ENCODE data around the gene PRKN. TPM values are rescaled to one million over a fixed set of nuclear protein-coding genes. Genes with fewer than 3 reads are reported as not detected.

The PRKN gene
- total and polyA plus RNA-seq, 5 donors from 2014 or later: 0.24 to 3.7 (median 2.5) TPM

DNA sequence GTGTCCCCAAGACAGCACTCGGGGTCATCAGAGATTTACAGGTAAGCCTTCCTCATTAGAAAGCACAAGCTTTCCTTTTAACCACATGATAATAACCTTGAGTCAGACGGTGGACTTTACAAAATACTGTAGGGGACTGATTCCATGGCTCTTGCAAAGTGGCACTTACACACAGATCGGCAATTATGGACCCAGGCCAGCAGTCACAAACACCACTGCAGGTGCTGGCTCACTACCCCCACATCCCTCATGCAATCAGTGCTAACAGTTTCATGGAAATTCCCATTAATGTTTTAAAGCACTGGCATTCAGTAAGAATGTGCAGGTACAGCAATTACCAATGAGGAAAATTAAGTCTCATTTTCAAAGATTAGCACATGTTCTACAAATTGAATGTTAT lies 516.5 kb downstream of the PRKN start:
- no peaks in the 10 kb centered on the region for H3K27me3 ChIP-seq (ENCODE audit: control insufficient read depth, insufficient read depth, low read length)
- Mint-ChIP-seq H3K36me3 (no peaks in the 10 kb centered on the region), H3K27me3 (no peaks in the 10 kb centered on the region)

DNA sequence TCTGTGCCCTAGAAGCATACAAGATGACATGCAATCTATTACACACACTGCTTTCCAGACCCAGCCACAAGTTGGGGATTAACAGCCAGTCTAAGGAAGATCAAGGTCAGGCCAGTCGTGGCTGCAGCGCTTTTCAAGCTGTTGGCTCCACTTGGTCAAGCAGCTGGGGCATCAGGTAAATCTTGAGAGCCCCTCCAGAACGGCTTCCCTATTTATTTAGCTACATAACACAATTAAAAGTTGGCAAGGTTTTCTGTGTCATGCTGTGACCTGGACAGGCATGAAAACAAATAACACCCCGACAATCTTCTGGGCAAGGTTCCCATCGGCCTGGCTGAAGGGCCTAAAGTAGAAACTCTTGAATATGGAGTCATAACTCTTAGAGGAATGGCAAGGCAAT lies 524.3 kb downstream of the PRKN start:
- ATAC-seq (ENCODE audit: low read depth in 2 of 2) (no peak), DNase-seq (no peak)
- Histone ChIP-seq H3K4me1 (ENCODE audit: control insufficient read depth, insufficient read depth, low read length, poor library complexity, severe bottlenecking) (no peaks in the 10 kb centered on the region), H3K9me3 (ENCODE audit: control insufficient read depth in 2 of 2, low read length in 2 of 2) (no peaks in the 10 kb centered on the region), H3K27me3 (ENCODE audit: control insufficient read depth, insufficient read depth, low read length) (no peaks in the 10 kb centered on the region), H3K27ac (ENCODE audit: insufficient read depth, low read length, poor library complexity, severe bottlenecking) (no peak overlapping the region), H3K4me3 (ENCODE audit: low read depth, low read length) (no peak overlapping the region), H3K36me3 (ENCODE audit: control insufficient read depth, insufficient read depth, low read length) (no peaks in the 10 kb centered on the region)
- H3K36me3 Mint-ChIP-seq: no peaks in the 10 kb centered on the region
- no peak overlapping the region for H3K27ac Mint-ChIP-seq
- peaks cover 0 to 2% (median 0%) of the 10 kb centered on the region in 4 donors for H3K4me1 Mint-ChIP-seq
- H3K27me3 Mint-ChIP-seq: no peaks in the 10 kb centered on the region
- H3K9me3 Mint-ChIP-seq: peaks cover 0 to 5% (median 4%) of the 10 kb centered on the region in 7 donors
- no peak overlapping the region for H3K4me3 Mint-ChIP-seq

More for the DNA sequence above, 516.5 kb downstream of the PRKN start:
- H3K9me3 ChIP-seq (ENCODE audit: control insufficient read depth in 2 of 2, low read length in 2 of 2): no peaks in the 10 kb centered on the region
- no peaks in the 10 kb centered on the region for H3K36me3 ChIP-seq (ENCODE audit: control insufficient read depth, insufficient read depth, low read length)
- ATAC-seq (ENCODE audit: low read depth in 2 of 2) (no peak), DNase-seq (no peak)
- H3K9me3 Mint-ChIP-seq: peaks cover 0 to 8% (median 2%) of the 10 kb centered on the region in 7 donors
- H3K4me3 ChIP-seq (ENCODE audit: low read depth, low read length): no peak overlapping the region
- H3K4me1 Mint-ChIP-seq: peaks cover 0 to 2% (median 0%) of the 10 kb centered on the region in 4 donors
- H3K27ac ChIP-seq (ENCODE audit: insufficient read depth, low read length, poor library complexity, severe bottlenecking): no peak overlapping the region
- no peak overlapping the region for H3K4me3 Mint-ChIP-seq
- no peaks in the 10 kb centered on the region for H3K4me1 ChIP-seq (ENCODE audit: control insufficient read depth, insufficient read depth, low read length, poor library complexity, severe bottlenecking)
- H3K27ac Mint-ChIP-seq: no peak overlapping the region

DNA sequence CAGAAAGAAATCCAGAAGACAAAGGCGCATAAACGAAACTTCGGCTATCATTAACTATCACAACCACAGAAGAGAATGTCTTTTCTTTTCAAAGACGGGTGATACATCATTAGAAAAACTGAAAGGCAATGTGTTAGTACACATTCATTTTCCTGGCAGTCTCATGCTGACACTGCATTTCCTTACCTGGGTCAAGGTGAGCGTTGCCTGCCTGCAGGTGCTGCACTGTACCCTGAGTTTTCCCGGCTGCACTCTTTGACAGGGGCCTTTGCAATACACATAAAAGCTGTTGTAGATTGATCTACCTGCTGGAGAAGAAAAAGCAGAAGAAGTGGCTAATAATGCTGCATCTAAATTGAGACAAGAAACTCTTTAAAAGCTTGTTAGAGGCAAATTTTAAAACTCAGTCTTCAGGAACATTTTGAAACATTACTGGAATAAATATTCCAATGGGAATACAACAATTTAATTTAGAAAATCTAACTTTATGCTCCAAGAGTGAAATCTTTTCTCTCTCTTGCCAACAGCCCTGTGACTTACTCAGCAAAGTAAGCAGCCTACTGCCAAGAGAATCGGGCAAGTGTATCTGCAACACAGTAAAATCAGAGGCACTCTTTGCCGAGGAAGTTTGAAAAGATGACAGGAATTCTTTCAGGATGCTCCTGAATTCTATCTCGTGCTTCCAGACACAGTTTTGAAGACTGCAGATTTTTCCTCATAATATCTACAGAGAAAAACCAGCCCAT lies 526.4 kb downstream of the PRKN start:
- no peaks in the 10 kb centered on the region for H3K36me3 ChIP-seq (ENCODE audit: control insufficient read depth, insufficient read depth, low read length)
- no peaks in the 10 kb centered on the region for H3K27me3 Mint-ChIP-seq
- ATAC-seq (ENCODE audit: low read depth in 2 of 2): no peak
- no peak for DNase-seq
- no peaks in the 10 kb centered on the region for H3K9me3 ChIP-seq (ENCODE audit: control insufficient read depth in 2 of 2, low read length in 2 of 2)
- H3K27ac Mint-ChIP-seq: no peak overlapping the region
- H3K27me3 ChIP-seq (ENCODE audit: control insufficient read depth, insufficient read depth, low read length): no peaks in the 10 kb centered on the region
- peaks cover 0 to 5% (median 3%) of the 10 kb centered on the region in 7 donors for H3K9me3 Mint-ChIP-seq
- H3K4me3 ChIP-seq (ENCODE audit: low read depth, low read length): no peak overlapping the region
- no peak overlapping the region for H3K27ac ChIP-seq (ENCODE audit: insufficient read depth, low read length, poor library complexity, severe bottlenecking)
- H3K36me3 Mint-ChIP-seq: no peaks in the 10 kb centered on the region
- no peaks in the 10 kb centered on the region for H3K4me1 ChIP-seq (ENCODE audit: control insufficient read depth, insufficient read depth, low read length, poor library complexity, severe bottlenecking)
- H3K4me1 Mint-ChIP-seq: no peaks in the 10 kb centered on the region
- no peak overlapping the region for H3K4me3 Mint-ChIP-seq

DNA sequence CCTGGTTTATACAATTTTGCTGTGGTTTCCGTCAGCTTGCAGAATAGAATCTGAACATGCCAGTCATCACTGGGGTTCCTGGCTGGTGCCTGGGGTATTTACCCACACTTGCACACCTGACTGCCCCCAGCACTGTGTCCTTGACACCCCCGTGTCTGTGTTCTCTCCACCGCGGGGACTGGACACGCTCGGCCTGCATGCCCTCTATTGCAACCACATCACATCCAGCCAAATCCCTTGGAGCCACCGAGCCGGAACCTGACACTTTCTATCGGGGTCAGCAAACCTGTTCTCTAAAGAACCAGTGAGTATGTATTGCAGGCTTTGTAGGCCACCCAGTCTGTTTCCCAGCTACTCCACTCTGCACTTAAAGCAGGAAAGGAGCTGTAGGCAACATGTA lies 527.5 kb downstream of the PRKN start:
- Histone ChIP-seq H3K9me3 (ENCODE audit: control insufficient read depth in 2 of 2, low read length in 2 of 2) (no peaks in the 10 kb centered on the region), H3K4me1 (ENCODE audit: control insufficient read depth, insufficient read depth, low read length, poor library complexity, severe bottlenecking) (no peaks in the 10 kb centered on the region), H3K27me3 (ENCODE audit: control insufficient read depth, insufficient read depth, low read length) (no peaks in the 10 kb centered on the region), H3K4me3 (ENCODE audit: low read depth, low read length) (no peak overlapping the region), H3K36me3 (ENCODE audit: control insufficient read depth, insufficient read depth, low read length) (no peaks in the 10 kb centered on the region), H3K27ac (ENCODE audit: insufficient read depth, low read length, poor library complexity, severe bottlenecking) (no peak overlapping the region)
- DNase-seq: no peak
- Mint-ChIP-seq H3K9me3 (peaks cover 0 to 4% (median 1%) of the 10 kb centered on the region in 7 donors), H3K4me1 (no peaks in the 10 kb centered on the region), H3K36me3 (no peaks in the 10 kb centered on the region), H3K27ac (no peak overlapping the region), H3K4me3 (no peak overlapping the region), H3K27me3 (no peaks in the 10 kb centered on the region)
- no peak for ATAC-seq (ENCODE audit: low read depth in 2 of 2)

DNA sequence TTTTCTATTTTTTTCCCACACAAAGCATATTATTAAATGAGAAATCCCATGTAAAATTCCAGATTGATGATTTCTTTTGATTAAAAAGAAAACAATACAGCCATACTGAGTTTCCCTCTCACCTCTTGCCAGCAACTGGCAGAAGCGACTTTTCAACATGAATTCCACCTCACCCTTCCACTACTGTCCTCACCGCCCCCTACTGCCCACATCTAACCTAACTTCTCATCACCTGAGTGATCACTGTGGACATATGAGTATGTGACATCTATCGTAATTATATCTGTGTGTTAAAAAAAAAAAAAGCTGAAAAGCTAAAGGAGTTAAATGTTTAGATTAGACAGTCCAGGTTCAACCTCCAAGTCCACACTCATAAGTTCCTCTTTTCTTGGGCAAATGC lies 528.6 kb downstream of the PRKN start:
- H3K27me3 ChIP-seq (ENCODE audit: control insufficient read depth, insufficient read depth, low read length): no peaks in the 10 kb centered on the region
- Mint-ChIP-seq H3K4me1 (no peaks in the 10 kb centered on the region), H3K36me3 (no peaks in the 10 kb centered on the region), H3K27ac (no peak overlapping the region), H3K27me3 (no peaks in the 10 kb centered on the region), H3K9me3 (peaks cover 0 to 4% (median 0%) of the 10 kb centered on the region in 7 donors), H3K4me3 (no peak overlapping the region)
- no peak overlapping the region for H3K4me3 ChIP-seq (ENCODE audit: low read depth, low read length)
- DNase-seq (no peak), ATAC-seq (ENCODE audit: low read depth in 2 of 2) (no peak)
- no peaks in the 10 kb centered on the region for H3K9me3 ChIP-seq (ENCODE audit: control insufficient read depth in 2 of 2, low read length in 2 of 2)
- H3K27ac ChIP-seq (ENCODE audit: insufficient read depth, low read length, poor library complexity, severe bottlenecking): no peak overlapping the region
- no peaks in the 10 kb centered on the region for H3K4me1 ChIP-seq (ENCODE audit: control insufficient read depth, insufficient read depth, low read length, poor library complexity, severe bottlenecking)
- H3K36me3 ChIP-seq (ENCODE audit: control insufficient read depth, insufficient read depth, low read length): no peaks in the 10 kb centered on the region

DNA sequence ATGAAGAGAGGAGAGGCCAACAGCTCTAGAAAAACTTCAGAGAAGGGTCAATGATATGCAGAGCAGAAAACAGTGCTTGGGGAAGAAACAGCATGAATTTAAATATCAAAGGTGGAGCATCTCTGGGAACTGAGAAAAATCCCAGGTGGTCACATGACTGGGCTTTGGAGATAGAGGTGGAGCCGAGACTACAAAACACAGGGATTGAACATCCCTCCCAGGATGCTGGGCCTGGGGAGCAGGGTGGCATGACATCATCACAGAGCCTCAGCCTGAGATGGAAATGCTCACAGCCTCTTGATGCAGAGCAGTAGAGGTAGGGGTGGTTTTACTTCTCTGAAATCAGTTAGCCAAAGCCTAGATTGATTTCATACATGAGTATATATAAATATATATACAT lies 529.5 kb downstream of the PRKN start:
- no peaks in the 10 kb centered on the region for H3K27me3 Mint-ChIP-seq
- Histone ChIP-seq H3K27ac (ENCODE audit: insufficient read depth, low read length, poor library complexity, severe bottlenecking) (no peak overlapping the region), H3K9me3 (ENCODE audit: control insufficient read depth in 2 of 2, low read length in 2 of 2) (no peaks in the 10 kb centered on the region), H3K4me1 (ENCODE audit: control insufficient read depth, insufficient read depth, low read length, poor library complexity, severe bottlenecking) (no peaks in the 10 kb centered on the region), H3K36me3 (ENCODE audit: control insufficient read depth, insufficient read depth, low read length) (no peaks in the 10 kb centered on the region), H3K27me3 (ENCODE audit: control insufficient read depth, insufficient read depth, low read length) (no peaks in the 10 kb centered on the region), H3K4me3 (ENCODE audit: low read depth, low read length) (no peak overlapping the region)
- no peak overlapping the region for H3K4me3 Mint-ChIP-seq
- H3K4me1 Mint-ChIP-seq: no peaks in the 10 kb centered on the region
- no peak overlapping the region for H3K27ac Mint-ChIP-seq
- no peaks in the 10 kb centered on the region for H3K36me3 Mint-ChIP-seq
- H3K9me3 Mint-ChIP-seq: peaks cover 0 to 3% (median 0%) of the 10 kb centered on the region in 7 donors
- ATAC-seq (ENCODE audit: low read depth in 2 of 2) (no peak), DNase-seq (no peak)

DNA sequence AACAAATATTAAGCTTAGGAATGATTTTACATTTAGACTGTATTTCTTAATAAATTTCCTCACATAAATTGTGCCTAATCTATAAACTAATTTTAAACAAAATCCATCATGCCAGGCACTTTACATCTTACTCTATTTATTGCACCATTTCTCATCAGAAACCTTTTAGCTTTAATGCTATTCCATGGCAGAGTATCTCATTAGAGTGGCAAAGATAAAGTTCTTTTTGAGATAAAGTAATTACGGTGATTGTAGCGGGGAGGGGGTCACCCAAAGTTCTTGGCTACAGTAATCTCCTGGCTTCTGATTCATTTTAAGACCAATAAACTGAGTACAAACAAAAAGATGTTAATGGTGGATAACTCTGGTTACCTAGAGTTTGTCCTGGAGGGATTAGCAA lies 532.1 kb downstream of the PRKN start:
- Mint-ChIP-seq H3K4me1 (no peaks in the 10 kb centered on the region), H3K27me3 (no peaks in the 10 kb centered on the region), H3K9me3 (peaks cover 0 to 3% (median 0%) of the 10 kb centered on the region in 7 donors), H3K4me3 (no peak overlapping the region), H3K27ac (no peak overlapping the region), H3K36me3 (no peaks in the 10 kb centered on the region)
- H3K4me3 ChIP-seq (ENCODE audit: low read depth, low read length): no peak overlapping the region
- no peak overlapping the region for H3K27ac ChIP-seq (ENCODE audit: insufficient read depth, low read length, poor library complexity, severe bottlenecking)
- no peaks in the 10 kb centered on the region for H3K27me3 ChIP-seq (ENCODE audit: control insufficient read depth, insufficient read depth, low read length)
- no peaks in the 10 kb centered on the region for H3K9me3 ChIP-seq (ENCODE audit: control insufficient read depth in 2 of 2, low read length in 2 of 2)
- ATAC-seq (ENCODE audit: low read depth in 2 of 2) (no peak), DNase-seq (no peak)
- H3K4me1 ChIP-seq (ENCODE audit: control insufficient read depth, insufficient read depth, low read length, poor library complexity, severe bottlenecking): no peaks in the 10 kb centered on the region
- no peaks in the 10 kb centered on the region for H3K36me3 ChIP-seq (ENCODE audit: control insufficient read depth, insufficient read depth, low read length)

DNA sequence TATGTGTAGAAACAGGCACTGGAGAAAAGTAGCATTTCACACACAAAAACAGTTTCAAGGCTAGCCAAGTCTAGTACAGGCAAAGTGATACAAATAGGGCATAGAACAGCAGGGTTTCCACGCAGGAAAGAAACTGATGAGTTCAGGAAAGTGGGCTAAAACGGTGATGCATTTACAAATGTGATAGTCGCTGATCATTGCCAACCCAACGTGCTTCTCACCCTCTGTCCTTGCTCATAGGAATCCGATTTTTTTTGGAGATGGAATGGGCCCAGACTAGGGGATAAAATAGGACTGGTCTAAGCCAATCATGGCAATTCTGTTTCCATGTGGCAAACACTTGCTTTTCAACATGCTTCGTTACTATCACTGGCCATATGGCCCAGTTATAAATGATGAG lies 536.6 kb downstream of the PRKN start:
- Mint-ChIP-seq H3K9me3 (peaks cover 0 to 5% (median 2%) of the 10 kb centered on the region in 7 donors), H3K4me1 (no peaks in the 10 kb centered on the region)

More for the DNA sequence above, 536.6 kb downstream of the PRKN start:
- Mint-ChIP-seq H3K27me3 (no peaks in the 10 kb centered on the region), H3K27ac (no peak overlapping the region), H3K36me3 (no peaks in the 10 kb centered on the region), H3K4me3 (no peak overlapping the region)
- H3K9me3 ChIP-seq (ENCODE audit: control insufficient read depth in 2 of 2, low read length in 2 of 2): no peaks in the 10 kb centered on the region
- H3K4me3 ChIP-seq (ENCODE audit: low read depth, low read length): no peak overlapping the region
- H3K4me1 ChIP-seq (ENCODE audit: control insufficient read depth, insufficient read depth, low read length, poor library complexity, severe bottlenecking): no peaks in the 10 kb centered on the region
- no peak overlapping the region for H3K27ac ChIP-seq (ENCODE audit: insufficient read depth, low read length, poor library complexity, severe bottlenecking)
- no peaks in the 10 kb centered on the region for H3K36me3 ChIP-seq (ENCODE audit: control insufficient read depth, insufficient read depth, low read length)
- DNase-seq: no peak
- no peak for ATAC-seq (ENCODE audit: low read depth in 2 of 2)
- H3K27me3 ChIP-seq (ENCODE audit: control insufficient read depth, insufficient read depth, low read length): no peaks in the 10 kb centered on the region
